NCI-H1092 treated with DMSO at 0.1 percent for 48 hours (cell line): ENCODE data around the gene GCSAML.
"Not testable (repeated sequence)": the region's sequence is repeated elsewhere in the genome, so short reads cannot be mapped to it uniquely, and the experiment has no call there.

ENCODE experiments used
- DNase-seq: peaks from one replicate; lab custom pipeline; 2025; lab: John Stamatoyannopoulos, UW

The GCSAML gene

DNA sequence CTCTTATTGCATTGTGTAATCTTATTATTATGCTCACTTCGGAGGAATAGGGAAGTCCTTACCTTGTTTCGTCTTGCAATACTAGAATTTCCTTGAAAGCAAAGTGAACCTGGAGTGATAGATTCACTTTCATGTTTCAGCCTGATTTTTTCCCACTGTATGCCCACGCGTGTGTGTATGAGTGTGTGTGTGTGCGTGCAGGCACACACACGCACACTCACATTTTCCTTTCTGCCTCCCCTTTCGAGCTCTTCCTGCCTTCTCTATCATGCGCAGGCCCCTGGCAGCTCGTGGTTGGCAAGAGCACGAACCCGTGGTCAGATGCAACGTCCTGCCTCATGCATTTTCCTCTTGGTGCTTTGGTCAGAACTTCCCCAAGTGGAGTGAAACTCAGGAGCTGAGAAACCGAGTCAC, at the start of gene GCSAML:
TSS of gene GCSAML (plus strand) at position 366 of the 414 bp plus-strand sequence. CDS start 58 bp downstream, outside the sequence.
- DNase-seq: no peak

DNA sequence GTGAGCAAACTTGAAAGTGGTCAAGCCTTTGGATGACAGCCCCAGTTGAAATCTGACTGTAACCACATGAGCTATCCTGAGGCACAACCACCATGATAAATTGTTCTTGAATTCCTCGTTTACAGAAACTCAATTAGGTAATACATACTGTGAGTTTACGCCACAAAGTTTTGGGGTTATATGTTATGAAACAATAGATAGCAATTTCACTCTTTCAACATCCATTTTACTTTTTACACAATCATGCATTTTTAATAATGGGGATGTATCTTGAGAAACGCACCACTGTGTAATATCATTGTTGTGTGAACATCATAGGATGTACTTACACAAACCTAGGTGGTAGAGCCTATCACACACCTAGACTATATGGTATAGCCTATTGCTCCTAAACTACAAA, 48.1 kb upstream of the GCSAML start:
- DNase-seq: no peak

DNA sequence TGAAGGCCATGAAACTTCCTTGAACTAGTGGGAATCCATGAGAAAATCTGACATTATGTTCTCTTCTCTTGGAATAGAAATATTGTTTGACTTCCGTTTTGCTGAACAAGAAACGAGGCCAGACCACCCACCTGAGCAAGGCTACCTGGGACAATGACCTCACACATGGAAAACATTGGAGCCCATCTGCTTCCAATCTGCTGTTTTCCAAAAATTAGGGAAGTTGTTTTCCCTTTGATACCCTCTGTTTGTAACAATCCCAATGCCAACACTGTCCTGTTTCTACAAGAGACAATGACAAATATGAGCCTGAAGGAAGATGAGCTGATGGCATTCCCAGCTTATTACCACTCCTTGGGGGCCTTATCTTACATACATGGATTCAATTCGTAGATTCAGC, 42.1 kb upstream of the GCSAML start:
- DNase-seq: no peak

DNA sequence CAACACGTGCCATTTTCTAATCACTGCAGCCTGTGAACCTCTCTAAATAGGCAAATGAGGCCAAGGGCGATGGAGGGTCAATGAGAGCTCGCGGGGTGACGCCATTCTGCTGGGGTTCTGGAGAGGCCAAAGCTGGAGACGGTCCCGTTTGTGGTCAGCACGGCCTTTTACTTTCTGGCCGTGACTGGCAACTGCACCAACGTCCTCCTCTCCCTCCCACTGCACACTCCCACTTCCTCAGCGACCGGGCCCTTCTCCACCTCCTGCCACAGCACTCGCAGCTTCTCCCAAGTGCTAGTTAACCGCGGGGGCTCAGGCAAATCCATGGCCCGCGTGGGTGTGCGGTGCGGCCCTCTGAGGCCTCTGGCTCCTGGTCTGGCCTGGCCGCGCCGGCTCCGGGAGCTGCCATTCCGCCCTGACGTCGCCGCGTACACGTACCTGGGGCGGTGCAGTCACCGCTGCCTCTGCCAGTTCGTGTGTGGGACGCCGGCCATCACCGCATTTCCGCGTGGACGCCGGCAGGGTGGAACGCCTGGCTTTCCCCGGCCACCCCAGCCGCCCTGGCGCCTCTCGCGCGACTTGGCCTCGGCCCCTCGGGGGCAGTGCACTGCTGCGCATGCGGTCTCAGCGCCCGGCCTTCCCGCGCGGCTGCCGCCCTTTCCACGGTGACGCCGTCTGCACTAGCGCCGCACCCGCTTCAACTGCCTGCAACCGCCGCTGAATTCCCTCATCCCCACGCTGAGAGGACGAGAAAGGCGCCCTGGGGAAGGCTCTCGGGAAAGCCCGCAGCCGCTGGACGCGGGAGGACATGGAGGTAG, 30.9 kb upstream of the GCSAML start:
- DNase-seq: no peak

DNA sequence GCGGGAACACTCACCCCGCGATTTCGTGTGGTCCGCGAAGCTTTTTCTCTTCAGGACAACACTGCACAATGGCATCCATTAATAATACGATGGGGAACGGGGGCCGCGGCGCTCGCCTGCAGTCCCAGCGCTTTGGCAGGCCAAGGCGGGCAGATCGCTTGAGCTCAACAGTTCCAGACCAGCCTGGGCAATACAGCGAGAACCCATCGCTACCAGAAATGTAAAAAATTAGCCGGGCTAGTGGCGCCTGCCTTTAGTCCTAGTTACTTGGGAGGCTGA, 30.4 kb upstream of the GCSAML start:
- DNase-seq: no peak

DNA sequence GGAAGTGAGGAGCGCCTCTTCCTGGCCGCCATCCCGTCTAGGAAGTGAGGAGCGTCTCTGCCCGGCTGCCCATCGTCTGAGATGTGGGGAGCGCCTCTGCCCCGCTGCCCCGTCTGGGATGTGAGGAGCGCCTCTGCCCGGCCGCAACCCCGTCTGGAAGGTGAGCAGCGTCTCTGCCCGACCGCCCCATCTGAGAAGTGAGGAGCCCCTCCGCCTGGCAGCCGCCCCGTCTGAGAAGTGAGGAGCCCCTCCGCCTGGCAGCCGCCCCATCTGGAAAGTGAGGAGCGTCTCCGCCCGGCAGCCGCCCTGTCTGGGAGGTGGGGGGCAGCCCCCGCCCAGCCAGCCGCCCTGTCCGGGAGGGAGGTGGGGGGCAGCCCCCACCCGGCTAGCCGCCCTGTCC, 27.0 kb upstream of the GCSAML start:
- not testable (repeated sequence) for DNase-seq

DNA sequence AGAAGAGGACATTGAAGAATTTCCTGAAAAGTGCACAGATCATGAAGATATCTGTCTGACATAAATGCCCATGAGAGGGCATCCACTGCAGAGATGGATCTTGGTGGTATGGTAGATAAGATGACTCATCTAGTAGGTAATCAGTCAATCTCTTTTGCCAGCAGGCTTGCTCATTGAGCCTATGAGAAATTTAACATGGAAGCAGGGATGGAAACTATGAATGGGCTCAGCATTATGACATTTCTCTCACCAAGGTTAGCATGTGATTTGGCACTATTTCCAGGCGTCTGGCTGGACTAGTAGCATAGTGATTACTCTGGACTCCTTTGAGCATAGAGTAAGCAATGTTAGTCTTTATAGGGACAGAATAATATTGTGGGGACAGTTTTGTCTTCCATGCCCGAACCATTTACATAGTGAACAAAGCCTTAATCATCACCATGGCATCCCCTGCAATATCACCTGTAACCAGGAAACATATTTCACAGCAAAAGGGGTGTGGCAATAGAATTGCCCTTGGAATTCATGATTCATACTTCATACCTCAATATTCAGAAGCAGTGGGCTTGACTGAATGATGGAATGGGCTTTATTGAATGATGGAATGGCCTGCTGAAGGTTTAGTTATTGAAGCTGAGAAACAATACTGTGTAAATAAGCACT, 20.0 kb upstream of the GCSAML start:
- no peak for DNase-seq

DNA sequence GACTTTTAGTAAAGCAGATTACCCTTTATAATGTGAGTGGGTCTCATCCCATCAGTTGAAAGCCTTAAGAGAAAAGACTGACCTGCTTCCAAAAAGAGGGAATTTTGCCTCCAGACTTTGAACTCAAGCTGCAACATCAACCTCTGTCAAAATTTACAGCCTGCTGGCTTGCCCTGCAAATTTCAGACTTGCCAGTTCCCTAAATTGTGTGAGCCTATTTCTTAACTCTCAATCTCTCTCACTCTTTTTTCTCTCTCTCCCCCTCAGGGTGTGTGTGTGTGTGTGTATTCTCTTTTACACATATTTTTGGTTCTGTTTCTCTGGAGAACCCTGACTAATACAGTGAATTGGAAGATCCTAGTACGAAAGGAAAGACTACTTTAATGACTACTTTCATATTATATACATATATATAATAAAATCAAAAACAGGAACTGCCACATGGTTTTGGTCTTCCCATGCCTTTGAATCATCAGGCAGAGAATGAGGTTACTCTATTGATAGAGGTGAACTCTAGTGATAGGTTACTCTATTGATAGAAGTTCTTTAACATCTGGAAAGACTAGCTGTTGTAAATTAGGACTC, 19.1 kb upstream of the GCSAML start:
- DNase-seq: no peak

DNA sequence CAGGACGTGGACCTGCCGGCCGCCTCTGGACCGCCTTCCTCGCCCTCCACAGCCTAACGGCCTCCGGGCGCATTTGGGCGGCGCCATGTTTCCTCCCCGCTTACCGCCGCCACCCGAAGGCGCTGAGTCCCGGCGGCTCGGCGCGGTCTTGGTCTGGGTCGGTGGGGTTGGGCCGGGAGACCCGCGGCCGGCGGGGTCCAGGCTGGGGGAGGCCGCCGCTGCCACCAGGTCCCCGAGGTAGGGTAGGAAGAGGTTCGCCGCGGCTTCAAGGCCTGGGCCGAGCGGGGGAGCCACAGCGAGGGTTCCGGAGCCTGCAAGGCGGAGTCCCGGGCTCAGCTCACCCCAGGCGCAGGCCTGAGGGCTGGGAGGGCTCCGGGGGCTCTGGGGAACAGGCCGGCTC, 18.1 kb upstream of the GCSAML start:
- no peak for DNase-seq

DNA sequence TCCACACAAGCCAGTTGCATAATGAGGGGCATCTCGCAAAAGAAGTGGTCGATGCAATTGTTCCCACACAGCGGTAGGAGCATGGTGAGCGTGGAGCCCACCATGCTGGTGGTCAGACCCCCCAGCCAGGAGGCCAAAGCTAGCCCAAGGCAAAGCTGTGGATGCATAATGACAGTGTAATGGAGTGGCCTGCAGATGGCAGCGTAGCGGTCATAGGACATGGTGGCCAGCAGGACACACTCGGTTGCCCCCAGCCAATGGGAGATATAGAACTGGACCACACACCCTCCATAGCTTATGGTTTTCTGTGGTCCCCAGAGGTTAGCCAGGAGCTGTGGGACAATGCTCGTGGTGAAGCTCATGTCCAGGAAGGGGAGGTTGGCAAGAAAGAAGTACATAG, 17.0 kb upstream of the GCSAML start:
- no peak for DNase-seq

DNA sequence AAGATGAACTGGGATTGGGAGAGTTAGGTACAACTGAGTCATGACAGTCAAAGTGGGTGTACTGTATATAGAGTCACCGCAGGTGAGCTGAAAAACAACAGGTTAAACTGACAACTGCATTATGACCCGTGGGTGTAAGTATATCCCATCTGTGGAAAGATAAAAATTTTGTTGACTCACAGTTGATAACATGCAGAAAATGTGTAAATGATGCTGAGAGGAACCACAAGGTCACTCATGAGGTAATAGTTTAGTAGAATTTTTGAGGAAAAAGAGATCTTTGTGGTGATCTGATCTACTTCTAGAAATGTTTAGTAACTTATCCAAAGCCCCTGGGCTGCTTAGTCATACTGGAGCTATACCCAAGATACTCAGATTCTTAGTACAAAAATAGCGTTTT, 13.5 kb upstream of the GCSAML start:
- no peak for DNase-seq

DNA sequence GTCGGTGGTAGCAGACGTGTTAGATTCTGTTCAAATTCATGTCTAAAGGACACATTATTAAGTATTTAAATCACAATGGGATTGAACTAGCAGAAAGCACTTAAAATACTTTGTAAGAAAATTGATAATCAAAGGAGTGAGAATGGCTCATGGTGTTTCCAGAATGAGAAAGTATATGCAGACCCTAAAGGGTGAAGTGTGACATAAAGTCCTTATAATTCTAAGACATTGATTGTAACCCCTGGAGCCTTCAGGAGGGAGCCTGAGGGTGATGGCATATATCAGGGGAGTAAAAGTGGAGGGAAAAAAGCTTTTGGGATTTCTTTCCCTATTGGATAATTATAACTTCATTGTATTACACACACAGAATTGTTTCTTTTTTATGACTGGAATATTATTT, 12.6 kb upstream of the GCSAML start, which contains the start of gene OR2C3:
TSS of gene OR2C3 (minus strand) at position 101 of the 400 bp plus-strand sequence. CDS start 3,929 bp downstream, outside the sequence.
- DNase-seq: no peak

DNA sequence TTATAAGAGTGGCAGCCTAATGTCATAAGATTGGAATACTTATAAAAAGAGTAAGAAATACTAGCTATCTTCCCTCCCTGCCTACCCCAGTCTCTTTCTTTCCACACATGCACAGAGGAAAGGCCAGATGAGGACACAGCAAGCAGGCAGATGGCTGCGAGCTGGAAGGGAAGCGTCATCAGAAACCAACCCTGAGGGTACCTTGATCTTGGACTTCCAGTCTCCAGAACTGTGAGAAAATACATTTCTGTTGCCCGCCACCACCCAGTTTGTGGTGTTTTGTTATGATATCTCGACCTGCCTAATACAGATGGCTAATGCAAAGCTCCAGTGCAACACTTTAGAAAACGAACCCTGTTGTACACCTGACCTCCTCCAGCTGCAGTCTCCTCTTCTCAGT, 10.4 kb upstream of the GCSAML start:
- DNase-seq: no peak

DNA sequence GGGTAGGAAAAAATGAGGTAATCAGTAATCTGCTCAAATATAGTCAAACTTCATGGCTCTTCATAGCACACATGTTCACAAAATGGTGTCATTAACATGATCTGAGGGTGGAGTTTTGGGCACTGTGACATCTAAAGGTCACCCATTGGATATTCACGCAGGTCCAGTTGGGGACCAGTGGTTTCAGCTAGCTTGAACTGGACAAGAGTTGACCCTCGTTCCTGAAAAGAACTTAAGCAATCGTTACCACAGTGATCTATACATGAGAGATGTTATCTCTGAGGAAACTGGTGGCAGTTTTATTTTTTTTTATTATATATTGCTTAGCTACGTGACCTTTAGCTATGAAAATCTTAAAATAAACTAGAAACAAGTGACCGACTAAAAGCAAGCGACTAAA, 9.7 kb upstream of the GCSAML start:
- no peak for DNase-seq

DNA sequence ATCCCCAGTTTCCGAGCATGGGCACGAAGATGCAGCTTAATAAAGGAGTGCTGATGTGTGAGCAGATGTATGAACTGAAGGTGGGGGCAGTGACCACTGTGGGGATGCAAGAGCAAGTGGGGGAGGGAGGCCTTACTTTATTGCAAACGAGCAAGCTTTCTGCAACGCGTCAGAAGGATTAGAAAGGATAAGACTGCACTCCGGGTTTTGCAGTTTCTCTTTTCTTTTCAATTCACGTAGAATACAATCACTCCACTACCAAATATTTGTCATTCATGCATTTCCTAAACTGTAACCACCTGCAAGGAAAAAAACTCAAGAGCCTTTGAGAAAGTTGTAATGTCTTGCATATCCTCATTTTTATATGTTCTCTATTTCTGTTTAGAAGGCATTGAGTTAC, 8.4 kb upstream of the GCSAML start:
- DNase-seq: no peak

DNA sequence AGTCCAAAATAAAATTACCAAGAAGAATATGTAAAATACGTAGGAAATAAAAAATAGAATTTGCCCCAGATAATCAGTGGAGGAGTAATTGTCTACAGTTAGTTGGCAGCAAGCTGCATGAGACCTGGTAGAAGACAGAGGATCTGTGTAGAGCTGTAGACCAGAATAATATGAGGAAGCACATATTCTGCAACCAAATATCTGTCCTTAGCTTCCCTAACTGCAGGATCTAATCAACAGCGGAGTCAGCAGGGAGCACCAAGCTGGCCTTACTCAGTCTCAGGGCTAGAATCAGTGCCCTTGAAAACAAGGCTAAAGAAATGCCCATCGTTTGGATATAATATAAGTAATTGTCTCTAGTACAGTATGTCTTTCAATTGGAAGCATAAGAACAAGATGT, 6.1 kb upstream of the GCSAML start:
- DNase-seq: no peak

DNA sequence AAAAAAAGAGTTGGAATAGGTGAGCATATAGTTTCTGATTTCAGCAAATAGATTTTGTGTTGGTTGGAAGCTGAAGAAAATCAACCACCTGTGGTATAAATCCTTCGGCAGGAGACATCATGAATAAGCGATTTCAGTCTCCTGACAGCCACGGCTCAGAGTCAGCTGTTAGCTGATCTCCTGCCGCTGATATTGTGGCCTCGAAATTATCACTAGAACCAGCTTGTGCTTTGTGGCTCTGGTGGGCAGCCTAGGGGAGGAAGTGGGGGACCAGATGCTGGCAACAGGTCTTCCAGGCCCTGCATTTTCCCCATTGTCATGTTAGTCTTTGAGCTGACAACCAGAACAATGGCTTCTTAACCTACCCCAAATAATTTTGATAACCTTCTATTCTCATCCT, 842 bp upstream of the GCSAML start:
- no peak for DNase-seq

DNA sequence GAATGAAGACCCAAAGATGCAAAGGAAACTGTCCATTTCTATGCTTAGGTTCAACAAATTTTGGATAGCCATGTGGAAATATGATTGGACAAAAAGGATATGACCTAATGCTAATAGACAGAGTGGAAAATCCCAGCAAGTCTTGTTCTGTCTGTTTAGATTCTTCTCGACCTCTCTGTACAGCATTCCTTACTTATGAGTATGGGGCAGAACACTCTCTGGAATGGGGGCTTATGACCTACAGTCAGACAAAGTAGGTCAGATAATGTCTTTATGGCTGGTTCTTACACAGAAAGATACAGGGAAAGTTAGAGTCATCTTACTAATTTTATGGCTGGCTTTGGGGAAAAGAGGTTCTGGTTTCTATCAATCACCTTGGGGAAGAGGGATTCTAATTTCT, 2.8 kb downstream of the GCSAML start:
- no peak for DNase-seq

DNA sequence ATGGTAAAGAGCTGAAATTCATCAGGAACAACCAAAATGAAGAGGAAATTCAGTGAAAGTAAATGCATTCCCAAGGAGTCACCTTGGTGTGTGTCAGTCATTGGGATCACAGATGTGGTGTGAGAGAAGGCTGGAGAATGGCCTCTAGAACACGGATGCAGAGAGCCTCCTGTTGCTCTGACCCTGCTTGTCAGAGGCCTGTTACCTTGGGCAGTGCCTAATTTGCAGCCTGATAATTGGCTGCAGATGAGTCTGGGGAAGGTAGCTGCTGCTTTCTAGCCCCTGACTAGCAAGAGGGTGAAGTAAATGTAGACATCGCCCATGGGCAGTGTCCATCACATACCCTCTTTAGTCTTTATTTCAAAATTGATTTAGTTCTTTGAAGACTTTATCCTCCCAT, 3.3 kb downstream of the GCSAML start:
- DNase-seq: no peak

DNA sequence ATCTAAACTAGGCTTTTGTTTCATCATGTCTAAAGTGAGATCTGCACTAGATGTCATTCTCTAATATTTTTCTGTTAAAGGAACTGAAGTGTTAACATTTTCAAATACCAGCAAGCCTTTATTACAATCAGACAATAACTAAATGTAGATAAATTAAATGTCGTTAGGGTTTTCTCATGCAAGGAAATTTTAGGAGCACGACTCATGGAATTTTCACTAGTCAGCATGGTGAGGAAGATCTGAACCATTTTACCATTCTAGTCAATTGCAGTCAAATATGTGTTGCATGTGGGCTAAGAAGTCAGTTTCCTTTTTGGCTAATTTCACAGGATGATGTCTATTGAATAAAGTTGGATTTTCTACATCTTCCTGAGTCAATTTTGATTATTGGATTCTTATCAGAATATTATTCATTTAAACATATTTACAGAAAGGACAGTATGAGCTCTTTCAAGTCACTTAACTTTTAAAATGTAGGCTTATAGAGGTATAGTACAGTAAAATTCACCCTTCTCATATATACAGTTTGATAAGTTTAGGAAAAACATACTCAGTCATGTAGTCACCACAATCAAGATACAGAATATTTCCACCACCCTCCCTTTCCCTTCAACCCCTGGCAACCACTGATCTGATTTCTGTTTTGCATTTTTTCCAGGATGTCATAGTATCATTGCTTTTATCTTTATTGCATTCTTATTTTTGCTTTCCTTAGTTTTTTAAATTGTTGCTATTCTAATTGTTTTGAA, 9.2 kb downstream of the GCSAML start:
- DNase-seq: no peak

DNA sequence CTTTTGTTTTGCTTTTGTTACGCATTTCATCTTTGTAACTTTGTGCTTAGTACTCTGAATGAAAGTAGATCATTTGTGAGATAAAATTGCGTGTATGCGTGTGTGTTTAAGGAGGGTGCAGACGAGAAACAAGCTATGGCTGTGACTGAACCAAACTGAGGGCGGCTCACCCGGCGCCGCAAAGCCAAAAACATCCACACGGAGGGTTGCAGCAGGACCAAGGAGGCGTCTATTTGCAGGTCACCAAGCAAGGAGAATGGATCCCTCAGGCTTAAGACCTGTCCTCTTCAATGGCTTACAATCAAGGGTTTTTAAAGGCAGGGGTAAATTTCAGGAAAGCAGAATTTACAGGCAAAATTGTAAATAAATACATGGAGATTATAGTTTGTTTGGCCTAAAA, 12.8 kb downstream of the GCSAML start:
- DNase-seq: no peak

DNA sequence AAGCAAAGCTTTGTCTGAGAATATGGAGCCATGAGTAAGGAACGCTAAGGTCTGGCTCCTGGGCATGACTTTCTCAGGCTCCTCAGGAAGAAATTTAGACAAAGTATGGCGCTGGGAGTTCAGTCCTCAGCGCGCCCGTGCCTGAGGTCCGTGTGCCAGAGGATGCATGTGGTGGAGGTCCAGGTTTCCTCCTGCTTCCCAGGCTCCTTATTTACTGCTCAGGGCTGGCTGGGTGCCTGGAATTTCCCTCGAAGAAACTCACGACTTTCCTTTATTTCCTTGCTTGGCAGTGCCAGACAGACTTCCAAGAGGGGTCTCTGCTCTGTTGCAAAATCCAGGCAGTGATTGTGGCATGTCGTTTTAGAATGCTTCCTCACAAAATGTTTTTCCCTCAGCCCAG, 13.3 kb downstream of the GCSAML start:
- DNase-seq: no peak

DNA sequence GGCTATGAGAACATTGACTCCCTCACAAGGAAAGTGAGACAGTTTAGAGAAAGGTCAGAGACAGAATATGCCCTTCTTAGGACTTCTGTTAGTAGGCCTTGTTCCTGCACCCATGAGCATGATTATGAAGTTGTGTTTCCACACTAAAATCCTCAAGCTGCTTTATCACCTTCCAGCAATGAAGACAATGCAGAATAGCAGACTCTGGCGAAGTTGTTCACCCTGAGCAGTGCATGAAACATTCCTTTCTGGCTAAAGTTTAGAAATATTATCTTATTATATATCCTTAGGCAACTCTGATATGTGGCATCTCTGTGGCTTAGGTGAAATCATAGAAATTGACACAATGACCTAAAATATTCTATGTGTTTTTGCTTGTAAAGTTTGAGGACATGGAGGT, 25.3 kb downstream of the GCSAML start:
- no peak for DNase-seq
